LHCN-M2 (cell line): Measurements from ENCODE around the gene BOD1. TPM values are rescaled to one million over a fixed set of nuclear protein-coding genes. Genes with fewer than 3 reads are reported as not detected.
"Not testable (repeated sequence)": the region's sequence is repeated elsewhere in the genome, so short reads cannot be mapped to it uniquely, and the experiment has no call there.

Experiments used
- DNase-seq: peaks from one replicate; pipeline ENCODE4 v3.0.0-alpha.2; 2012; ENCODE audit warnings: low read depth
- total RNA-seq: library from RNA; depleted of rRNA; stranded (reverse); fragments of >200 nt; gene quantifications from 2 replicates; pipeline ENCODE4 v1.2.3, GENCODE V29; 2014

The BOD1 gene
- total RNA-seq, 1 experiment from 2014 or later = 80.5 TPM

DNA sequence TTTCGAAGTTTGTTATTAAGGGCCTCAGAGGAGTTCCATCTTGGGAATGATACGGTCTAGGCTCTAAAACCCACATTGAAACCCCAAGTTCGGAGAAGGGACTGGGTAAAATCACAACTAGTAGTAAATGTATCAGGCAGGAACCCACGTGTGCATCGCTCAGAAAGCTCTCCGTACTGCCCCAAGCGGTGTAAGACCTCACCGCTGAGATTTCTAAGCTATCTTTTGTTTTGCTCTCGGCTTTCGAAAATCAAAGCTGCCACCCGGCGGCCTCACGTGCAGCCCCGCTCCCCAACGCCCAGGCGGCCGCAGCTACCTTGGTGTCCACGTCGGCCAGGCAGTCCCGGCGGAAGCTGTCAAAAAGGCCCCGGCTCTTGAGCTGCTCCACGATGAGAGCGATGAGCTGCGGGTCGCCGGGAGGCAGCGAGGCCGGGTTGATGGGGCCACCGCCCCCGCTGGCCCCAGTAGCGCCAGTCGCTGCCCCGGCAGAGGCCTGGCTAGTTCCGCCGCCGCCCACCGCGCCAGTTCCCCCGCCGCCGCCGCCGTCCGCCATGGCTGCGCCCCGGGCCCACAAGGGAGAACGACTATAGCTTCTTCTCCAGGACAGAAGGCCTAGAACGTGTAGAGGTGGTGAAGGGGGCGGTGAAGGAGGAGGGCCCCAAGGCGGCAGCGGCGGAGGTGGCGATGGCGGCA, 420 bp downstream of the BOD1 start:
- peak; percentile 80 for DNase-seq

DNA sequence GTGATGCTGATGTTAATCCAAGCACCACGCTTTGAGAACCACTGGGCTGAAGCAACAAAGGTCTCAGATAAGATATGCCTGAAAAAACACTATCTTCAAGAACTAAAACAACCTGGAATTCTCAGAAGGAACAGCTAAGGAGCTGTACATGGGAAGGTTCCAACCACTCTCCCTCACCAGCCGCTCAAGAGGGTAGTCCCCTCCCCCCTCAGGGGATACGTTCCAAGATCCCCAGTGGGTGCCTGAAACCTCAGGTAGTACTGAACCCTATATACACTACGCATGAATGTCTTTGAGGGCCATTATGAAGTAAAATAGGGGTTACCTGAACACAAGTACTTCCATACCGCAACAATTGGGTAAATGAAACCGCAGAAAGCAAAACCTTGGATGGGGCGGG, 1.9 kb downstream of the BOD1 start:
- DNase-seq = no peak

DNA sequence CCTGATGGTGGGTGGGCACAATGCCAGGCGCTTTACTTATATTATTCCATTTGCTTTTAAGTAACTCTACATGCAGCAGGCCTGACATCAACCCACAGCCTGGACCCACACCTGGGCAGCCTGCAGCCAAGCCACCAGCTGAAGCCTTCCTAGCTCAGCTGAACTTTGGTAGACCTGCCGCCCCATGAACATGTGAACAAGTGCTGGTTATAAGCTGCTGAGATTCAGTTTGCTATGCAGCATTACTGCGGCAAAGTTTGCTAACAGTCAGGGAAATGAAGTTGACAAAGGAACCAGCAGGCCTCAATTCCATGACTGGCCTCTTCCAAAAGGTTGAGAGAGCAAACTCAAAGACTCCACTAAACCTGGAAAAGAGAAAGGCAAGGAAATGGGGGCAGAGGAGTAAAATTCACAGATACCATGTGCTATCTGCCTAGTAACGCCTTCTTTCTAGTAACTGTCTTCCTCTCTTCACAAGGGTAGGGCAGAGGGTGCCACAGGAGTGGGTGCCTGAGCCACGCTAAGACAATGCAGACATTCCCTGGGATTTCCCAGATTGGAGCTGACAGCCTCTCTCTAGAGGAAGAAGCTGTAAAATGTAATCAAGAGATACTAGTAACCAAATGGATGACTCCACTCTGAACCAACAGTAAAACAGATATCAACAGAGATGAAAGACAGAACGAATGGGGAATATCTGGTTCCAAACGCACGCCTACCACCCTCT, 2.9 kb downstream of the BOD1 start:
- no peak for DNase-seq

DNA sequence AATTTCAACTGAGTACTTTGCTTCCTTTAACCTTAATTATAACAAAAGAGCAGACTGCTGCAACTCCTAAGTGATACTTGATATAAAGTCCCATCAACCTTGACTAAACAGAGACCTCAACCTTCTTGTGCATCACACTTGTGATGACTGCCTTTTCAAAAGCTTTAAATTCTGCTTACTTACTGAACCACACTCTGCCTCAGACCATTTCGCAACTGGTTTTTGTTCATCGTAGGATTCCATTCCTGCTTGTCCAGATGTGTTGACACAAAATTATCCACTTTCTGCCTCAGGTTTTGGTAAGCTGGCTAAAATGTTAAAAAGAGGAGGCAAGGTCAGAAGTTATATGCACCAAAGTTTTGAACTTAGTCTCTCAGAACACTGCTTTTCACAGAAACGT, 3.5 kb downstream of the BOD1 start:
- no peak for DNase-seq

DNA sequence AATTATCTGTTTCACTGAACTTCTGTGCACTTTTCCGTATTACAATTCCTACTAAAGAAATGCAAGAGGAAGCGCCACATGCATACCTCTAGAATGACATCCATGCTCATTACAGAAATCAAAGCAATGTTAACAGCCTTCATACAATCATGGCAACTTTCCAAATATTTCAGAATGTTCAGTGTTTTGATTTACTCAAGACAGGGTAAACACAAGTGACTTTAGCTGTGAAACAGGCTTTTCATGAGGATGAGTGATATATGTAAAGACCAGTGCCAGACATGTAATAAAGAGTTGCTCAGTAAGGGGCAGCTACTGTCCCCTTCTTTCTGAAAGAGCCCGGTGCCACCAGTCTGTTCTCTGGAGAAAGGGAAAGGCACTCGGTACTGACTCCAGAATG, 4.7 kb downstream of the BOD1 start:
- no peak for DNase-seq

DNA sequence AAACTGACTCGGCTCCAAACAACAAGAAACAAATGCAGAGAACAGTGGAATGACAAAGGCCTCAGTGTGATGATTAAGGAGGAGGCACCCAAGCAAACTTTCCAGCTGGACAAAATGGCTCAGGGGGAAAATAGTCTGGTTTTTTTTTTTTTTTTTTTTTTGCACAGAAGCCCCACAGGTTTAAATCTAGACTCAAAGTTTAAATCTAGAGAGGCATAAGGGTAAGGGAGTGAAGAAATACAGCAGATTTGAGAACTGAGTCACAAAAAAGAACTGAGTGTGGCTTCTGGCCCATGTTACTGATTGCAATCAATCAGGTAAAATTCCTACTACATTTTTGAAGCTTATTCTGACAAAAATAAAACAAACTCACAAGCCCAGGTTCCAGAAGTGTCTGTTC, 12.3 kb downstream of the BOD1 start:
- DNase-seq = no peak

DNA sequence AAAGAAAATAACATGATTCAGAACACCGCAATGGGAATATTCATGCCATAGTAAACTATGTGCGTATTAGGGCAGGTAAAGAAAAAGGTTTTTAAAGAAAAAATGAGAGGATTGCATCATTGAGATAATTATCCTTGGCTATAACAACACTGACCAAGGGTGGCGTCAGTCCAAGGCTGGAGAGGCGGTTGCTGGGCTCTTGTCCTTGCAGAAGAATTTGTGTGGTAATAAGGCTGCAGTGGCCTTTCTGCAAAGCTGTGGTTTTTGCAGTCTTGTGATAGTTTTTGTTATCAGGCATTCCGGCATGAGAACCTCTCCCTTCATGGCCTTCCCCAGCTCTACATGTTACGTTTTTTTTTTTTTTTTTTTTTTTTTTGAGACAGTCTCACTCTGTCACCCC, 14.0 kb downstream of the BOD1 start:
- peak; percentile 35 for DNase-seq

DNA sequence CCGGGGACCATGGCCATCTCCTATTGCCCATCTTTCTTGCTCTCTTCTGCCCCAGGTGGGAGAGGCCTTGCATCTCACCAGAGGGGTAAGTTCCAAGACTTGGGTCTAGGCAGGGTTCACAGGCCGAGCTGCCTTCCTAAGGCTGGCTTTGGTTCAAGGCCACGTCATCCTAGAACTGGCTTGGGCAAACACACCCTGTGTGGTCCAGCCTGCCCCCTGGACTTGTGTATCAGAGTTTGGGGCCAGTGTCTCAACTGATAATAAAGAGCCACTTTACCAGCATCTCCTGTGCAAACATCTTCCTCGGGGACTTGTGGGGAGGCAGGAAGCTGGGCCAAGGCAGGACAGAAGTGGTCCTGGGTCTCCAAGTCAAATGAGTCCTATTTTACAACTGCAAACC, 17.8 kb downstream of the BOD1 start:
- DNase-seq = no peak

DNA sequence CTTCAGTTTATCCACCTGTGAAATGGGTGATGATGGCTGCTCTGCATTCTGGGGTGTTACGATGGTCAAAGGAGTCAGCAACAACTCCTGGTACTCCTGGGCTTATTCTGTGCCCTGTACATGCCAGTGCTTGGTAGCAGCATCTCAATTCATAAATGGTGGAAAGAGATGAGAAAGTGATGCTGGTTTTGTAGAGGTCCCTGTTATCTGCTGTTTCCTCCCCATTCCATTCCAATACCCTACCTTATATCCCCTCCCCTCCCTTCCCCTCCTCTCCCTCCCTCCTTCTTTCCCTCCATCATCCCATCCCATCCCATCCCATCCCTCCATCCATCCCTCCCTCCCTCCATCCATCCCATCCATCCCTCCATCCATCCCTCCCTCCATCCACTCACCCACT, 19.1 kb downstream of the BOD1 start:
- DNase-seq = no peak

DNA sequence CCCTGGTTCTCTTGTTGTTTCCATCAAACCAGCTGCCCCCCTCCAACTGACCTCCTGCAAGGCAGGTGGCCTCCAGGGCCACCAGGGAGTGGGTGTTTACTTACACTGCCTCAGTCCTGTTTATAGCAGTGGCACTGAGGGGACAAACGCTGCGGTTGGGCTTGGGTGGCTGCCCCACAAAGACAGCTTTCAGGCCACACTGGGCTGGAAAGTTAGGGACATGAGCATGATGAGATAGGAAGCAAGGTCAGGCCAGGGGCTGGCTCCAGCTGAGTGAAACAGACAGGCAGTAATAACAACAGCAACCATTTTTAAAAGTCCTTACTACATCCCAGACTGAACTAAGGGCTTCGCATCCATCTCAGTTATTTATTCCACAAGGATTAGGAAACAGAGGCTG, 20.6 kb downstream of the BOD1 start:
- DNase-seq = no peak

DNA sequence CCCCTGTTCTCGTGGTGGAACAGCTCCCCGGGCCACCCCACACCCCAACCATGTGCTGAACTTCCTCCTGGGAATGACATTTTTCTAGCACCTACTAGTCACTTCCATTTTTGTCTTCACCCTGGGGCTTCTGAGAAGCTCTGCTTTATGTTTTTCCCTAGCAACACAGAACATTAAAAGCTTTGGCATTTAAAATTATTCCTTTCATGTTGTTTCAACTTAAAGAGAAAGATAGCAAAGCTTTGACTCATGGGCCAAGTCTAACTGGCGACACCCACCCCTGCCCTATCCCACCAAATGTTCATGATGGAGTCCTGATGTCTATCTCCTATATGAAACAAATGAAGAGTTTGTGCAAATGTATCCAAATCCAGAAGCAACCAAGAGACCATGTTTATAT, 22.4 kb downstream of the BOD1 start:
- no peak for DNase-seq

DNA sequence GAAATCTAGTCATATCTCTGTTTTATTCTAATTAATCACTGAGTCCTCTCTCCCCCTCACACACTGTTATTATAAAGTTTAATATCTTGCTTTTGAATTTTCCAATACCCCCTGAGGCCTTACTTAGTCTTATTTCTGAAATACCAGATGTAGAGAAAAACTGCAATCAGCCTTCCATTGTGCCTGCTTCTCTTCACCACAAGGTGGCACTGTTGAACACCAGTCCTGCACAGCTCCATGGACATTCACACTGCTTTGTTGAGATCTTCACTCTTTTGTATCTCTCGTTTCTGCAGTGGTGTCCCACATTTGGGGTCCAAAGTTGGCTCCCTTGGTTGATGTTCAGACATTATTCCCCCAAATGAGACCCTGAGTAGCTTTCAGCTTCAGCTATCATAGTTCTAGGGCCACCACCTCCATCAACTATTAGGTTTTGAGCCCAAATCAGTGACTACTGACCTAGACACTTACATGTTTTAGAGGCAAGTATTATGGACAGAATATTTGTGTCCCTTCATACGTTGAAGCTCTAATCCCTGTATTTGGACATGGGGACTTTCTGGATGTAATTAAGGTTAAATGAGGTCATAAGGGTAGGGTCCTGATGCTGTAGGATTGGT, 24.3 kb downstream of the BOD1 start:
- DNase-seq = peak; percentile 27

DNA sequence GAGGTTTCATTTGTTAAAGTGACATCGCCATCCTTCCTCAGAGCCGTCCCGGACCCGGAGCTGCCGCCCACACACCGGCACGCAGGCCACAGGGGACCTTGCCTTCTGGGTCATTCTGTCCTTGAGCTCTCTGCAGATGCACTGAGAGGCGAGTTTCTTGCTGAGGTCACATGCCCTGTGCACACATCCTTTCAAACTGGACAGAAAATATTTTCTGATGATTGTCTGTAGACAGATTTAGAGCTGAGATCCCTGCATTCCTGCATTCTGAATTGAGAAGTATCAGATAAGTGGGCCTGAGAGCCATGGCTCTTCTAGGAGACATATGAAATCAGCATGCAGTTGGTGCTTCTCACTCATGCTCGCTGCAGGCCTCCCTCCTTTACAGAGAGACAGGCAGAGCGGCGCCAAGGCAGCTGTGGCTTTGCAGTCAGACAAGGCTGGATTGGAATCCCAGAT, 25.4 kb downstream of the BOD1 start:
- peak; percentile 30 for DNase-seq

DNA sequence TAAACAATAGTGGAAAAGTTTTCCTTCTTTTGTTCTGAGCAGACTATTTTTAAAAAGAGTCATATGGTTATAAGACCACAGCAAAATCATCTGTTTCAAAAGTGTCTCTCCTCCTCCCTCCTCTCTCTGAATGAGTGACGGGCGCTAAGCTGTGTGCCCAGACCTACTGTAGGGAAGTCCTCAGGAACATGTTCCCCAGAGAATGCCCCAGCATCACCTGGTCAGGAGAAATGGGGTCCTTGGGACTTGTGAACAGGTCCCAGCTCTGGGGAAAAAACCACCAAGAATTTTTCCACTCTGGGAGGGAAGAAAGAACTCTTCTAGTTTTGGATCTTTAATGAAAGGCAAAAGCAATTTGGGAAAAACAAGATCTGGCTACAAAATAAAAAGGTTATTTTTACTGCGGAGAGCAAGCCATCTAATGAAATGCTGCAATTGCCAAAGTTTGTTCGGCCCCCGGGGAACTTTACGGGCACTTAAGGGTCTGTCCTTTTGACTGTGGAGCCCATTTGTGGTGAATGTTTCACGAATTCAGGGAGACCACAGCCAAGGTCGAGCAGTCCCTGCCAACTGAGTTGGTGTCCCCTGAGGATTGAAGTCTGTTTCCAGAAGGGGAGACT, 25.9 kb downstream of the BOD1 start:
- no peak for DNase-seq

DNA sequence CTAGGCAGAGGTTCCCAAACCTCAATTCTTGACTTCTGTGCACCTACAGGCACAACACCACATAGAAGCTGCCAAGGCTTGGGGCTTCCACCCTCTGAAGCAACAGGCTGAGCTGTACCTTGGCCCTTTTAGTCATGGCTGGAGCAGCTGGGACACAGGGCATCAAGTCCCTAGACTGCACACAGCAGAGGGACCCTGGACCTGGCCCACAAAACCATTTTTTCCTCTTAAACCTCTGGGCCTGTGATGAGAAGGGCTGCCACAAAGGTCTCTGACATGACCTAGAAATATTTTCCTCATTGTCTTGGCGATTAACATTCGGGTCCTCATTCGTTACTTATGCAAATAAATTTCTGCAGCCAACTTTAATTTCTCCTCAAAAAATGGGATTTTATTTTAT, 30.3 kb downstream of the BOD1 start:
- DNase-seq = not testable (repeated sequence)

DNA sequence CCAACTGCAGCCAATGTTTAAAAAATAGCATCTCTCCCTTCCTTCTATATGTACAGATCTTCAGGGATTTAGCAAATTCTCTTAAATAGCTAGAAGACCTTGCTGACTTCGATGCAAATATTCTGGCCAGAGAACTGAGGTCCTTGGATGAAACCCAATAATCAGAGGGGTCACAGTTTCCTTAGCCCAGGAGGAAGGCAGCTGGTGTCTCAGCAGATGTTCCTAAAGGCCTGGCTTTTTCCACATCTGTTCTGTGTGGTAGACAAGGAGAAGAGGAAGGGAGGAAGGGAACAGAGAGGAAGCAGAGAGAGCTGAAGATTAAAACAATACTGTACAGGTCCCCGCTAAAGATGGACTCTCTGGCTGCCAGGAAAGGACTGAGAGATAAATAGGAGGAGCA, 33.1 kb downstream of the BOD1 start:
- no peak for DNase-seq

DNA sequence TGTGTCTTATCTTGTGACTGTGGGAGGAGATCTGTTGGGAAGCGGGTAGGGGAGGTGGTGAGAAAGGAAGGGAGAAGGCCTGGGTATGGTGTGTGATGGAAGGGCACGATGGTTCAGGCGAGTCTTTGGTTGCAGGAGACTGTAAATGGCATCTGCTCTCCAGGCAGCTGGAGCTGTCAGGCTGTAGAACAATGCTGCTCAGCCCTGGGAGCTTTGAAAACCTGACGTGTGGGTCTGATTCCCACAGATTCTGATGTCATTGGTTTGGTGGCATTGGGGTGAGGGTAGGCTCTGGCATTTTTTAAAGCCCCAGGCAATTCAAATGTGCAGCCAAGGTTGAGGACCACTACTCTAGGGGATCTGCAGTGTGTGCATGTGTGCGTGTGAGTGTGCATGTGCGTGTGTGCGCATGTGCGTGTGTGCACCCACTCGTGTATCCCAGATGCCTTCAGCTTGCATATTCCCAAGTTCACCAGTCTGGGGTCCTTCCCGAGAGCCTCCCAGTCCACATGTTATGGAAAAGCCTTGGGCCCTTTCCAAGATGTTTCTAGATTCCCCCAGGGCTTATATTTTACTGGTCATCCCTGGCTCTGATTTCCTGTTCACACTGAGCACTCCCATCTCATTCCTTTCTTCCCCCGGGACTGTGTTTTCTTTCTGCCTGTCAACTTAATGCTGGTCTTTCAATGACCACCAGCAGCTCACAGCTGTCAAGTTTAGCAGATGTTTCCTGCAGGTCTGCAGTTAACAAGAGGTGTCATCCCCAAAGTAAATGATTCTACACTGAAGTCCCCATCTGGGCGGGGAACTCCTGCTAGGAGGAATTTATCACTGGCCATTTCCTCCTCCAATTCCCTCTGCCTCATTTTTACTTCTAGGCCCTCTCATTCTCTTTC, 34.0 kb downstream of the BOD1 start:
- DNase-seq = peak; percentile 89

DNA sequence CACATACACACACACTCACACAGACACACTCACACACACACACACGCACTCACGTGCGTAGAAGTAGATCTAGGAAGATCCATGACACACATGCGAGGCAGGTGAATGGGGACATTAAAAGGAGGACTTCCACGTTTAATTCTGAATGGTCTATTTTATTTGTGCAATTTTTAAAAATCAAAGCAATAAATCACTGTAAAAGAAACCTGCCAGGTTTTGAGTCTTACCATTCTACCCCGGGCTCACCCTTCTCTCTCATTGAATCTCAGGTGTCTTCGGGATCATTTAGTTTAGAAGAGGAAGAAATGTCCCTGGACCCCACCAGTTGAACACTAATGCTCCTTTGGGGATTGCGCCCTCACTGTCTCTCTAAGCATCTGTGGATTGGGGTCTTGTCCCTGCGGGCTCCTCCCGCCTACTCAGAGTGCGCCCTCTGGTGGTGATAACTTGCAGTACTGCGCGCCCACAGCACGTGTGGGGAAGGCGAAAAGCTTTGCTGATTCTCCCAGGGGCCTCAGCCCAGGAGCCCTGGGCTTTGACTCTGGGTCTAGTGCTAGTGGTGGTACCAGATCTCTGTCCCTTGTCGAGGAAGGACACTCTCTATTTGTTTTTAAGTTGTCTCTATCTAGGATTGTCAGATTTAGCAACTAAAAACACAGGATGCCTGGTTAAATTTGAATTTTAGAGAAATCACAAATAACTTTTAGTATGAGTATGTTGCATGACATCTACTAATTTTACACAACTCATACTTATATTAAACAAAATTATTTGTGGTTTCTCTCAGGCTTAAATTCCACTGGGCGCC, 34.8 kb downstream of the BOD1 start:
- no peak for DNase-seq

DNA sequence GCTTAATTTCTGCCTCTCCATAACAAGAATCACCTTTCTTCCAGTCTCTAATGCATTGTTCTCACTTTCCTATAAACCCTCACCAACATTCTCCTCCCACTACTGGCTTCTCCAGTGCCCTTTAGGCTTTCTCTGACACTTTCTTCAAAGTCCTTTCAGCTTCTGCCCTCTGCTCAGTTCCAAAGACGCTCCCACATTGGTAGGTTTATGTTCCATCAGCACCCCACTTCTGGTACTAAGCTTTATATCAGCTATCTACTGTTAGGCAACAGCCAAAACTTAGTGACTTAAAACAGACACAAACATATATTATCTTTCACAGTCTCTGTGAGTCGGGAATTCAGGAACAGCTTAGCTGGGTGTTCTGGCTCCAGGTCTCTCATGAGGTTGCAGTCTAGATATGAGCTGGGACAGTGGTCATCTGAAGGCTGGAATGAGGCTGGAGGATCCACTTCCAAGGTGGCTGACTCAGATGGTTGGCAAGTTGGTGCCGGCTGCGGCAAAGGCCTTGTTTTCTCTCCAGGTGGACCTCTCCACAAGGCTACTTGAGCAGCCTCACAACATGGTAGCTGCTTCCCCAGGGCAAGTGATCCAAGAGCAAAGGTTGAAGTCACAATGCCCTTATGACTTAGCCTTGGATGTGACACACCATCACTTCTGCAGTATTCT, 37.4 kb downstream of the BOD1 start:
- no peak for DNase-seq

DNA sequence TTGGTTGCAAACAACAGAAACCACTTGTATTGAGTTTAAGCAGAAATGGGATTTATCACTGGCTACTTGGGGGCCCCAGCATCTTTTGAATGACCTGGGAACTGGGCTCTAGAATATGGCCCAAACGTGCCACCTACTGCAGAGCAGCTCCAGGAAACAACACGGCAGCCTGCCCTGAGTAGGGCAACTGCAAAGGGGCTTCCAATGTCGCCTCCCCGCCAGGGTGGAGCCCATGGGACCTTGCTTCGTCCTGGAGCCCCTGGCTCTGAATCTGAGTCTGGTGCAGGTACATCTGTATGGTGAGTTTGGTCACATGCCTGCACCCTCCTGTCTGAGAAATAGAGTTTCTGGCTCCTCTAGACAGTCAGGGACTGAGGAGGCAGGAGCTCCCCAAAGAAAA, 38.6 kb downstream of the BOD1 start:
- no peak for DNase-seq
